A673 (cell line): Measurements from ENCODE around the gene LONP2. TPM values are rescaled to one million over a fixed set of nuclear protein-coding genes. Genes with fewer than 3 reads are reported as not detected.

Experiments
- BruUV-seq: library from RNA; stranded (reverse); fragments of 400-500 nt; replicated peaks from 2 replicates; lab custom pipeline; 2021; lab: Mats Ljungman, UMichigan
- CTCF ChIA-PET: fragments of 300-600 bp; sonication (Branson Sonifier 250); formaldehyde crosslinking; loops from one replicate; lab custom pipeline; 2022; ENCODE audit warnings: antibody characterized with exemption; lab: Charles Lee
- POLR2A ChIA-PET: fragments of 300-600 bp; sonication (Branson Sonifier 250); formaldehyde crosslinking; loops from one replicate; lab custom pipeline; 2022; ENCODE audit warnings: antibody characterized with exemption; ENCODE audit not compliant: low non-redundant PET; lab: Charles Lee
- DNase-seq: peaks from one replicate; pipeline ENCODE4 v3.0.0-alpha.2; 2015; ENCODE audit warnings: low spot score
- H3K27ac ChIP-seq: fragments of 200-600 bp; sonication (generic); 2 replicates; pipeline ENCODE4 v1.5.1; 2016; ENCODE audit warnings: mixed run types, low read depth, mild to moderate bottlenecking, mixed read lengths, antibody characterized with exemption, low read length; ENCODE audit not compliant: poor library complexity, severe bottlenecking
- H3K27me3 ChIP-seq: fragments of 200-600 bp; sonication (generic); replicated peaks from 2 replicates; pipeline ENCODE4 v1.6.1; 2017; ENCODE audit warnings: mixed run types, low read depth, mild to moderate bottlenecking, mixed read lengths, antibody characterized with exemption, low read length; ENCODE audit not compliant: insufficient read depth, poor library complexity
- H3K36me3 ChIP-seq: fragments of 200-600 bp; sonication (generic); 2 replicates; pipeline ENCODE4 v1.6.1; 2016; ENCODE audit warnings: mixed run types, mild to moderate bottlenecking, mixed read lengths, antibody characterized with exemption, low read length; ENCODE audit not compliant: insufficient read depth, poor library complexity, severe bottlenecking
- H3K4me1 ChIP-seq: fragments of 200-600 bp; sonication (generic); 2 replicates; pipeline ENCODE4 v1.6.1; 2017; ENCODE audit warnings: mixed run types, mild to moderate bottlenecking, mixed read lengths, antibody characterized with exemption, low read length; ENCODE audit not compliant: insufficient read depth, poor library complexity, severe bottlenecking
- H3K4me3 ChIP-seq: fragments of 200-600 bp; sonication (generic); 2 replicates; pipeline ENCODE4 v1.5.1; 2016; ENCODE audit warnings: low read depth, mixed run types, mild to moderate bottlenecking, mixed read lengths, low read length; ENCODE audit not compliant: poor library complexity, severe bottlenecking
- H3K9me3 ChIP-seq: fragments of 200-600 bp; sonication (generic); 2 replicates; pipeline ENCODE4 v1.6.1; 2016; ENCODE audit warnings: mixed run types, low read depth, mild to moderate bottlenecking, mixed read lengths, antibody characterized with exemption, low read length; ENCODE audit not compliant: poor library complexity, severe bottlenecking
- CTCF ChIP-seq: fragments of 300-800, 200-600 bp; sonication (generic); conservative IDR thresholded peaks from 2 replicates; pipeline ENCODE4 v1.5.1; 2017; ENCODE audit warnings: low read depth, mild to moderate bottlenecking, antibody characterized with exemption, low read length, moderate library complexity, mixed read lengths
- EZH2 ChIP-seq: fragments of 200-600 bp; sonication (generic); IDR thresholded peaks from 2 replicates; pipeline ENCODE4 v1.6.1; 2017; ENCODE audit warnings: borderline replicate concordance, low read depth, mild to moderate bottlenecking, mixed read lengths, antibody characterized with exemption, low read length; ENCODE audit not compliant: poor library complexity, severe bottlenecking
- intact Hi-C: fragments of 100-400 bp; cut with micrococcal nuclease; formaldehyde crosslinking; loops from one replicate; pipeline ENCODE4 v1.10.0; 2022; ENCODE audit not compliant: unreplicated experiment
- total RNA-seq: library from RNA; stranded (reverse); gene quantifications from 2 replicates; pipeline ENCODE4 v1.2.3, GENCODE V29; 2021

The LONP2 gene
- total RNA-seq, 1 experiment from 2014 or later, result 48.8 TPM

- H3K27ac ChIP-seq, result no peak overlapping the region
- TF ChIP-seq EZH2 (no peak), CTCF (no peak)
- no peaks in the 10 kb centered on the region for H3K9me3 ChIP-seq
- H3K4me3 ChIP-seq, result no peak overlapping the region
- CTCF ChIA-PET, result no interaction called here
- intact Hi-C loops, result no loop called here
- DNase-seq, result no peak
- no peaks in the 10 kb centered on the region for H3K27me3 ChIP-seq
- H3K4me1 ChIP-seq, result peaks cover 9% of the 10 kb centered on the region
- BruUV-seq, result no TSS peak
- POLR2A ChIA-PET, result no interaction called here
- peaks cover 7% of the 10 kb centered on the region for H3K36me3 ChIP-seq
Measured at GRCh38 chr16:48274476-48274875, 30.4 kb downstream of the LONP2 start.

- Histone ChIP-seq H3K4me1 (peaks cover 9% of the 10 kb centered on the region), H3K4me3 (no peak overlapping the region), H3K27me3 (no peaks in the 10 kb centered on the region), H3K36me3 (peaks cover 4% of the 10 kb centered on the region), H3K9me3 (no peaks in the 10 kb centered on the region), H3K27ac (no peak overlapping the region)
- ChIA-PET POLR2A (no interaction called here), CTCF (no interaction called here)
- intact Hi-C loops, result no loop called here
- no peak for DNase-seq
- TF ChIP-seq EZH2 (no peak), CTCF (no peak)
- no TSS peak for BruUV-seq
Measured at GRCh38 chr16:48276102-48276501, 32.0 kb downstream of the LONP2 start.

GRCh38 chr16:48277158-48277557, 33.1 kb downstream of the LONP2 start:
- ChIA-PET CTCF (no interaction called here), POLR2A (no interaction called here)
- H3K9me3 ChIP-seq, result no peaks in the 10 kb centered on the region
- H3K27ac ChIP-seq, result no peak overlapping the region
- DNase-seq, result no peak
- peaks cover 4% of the 10 kb centered on the region for H3K36me3 ChIP-seq
- no peak overlapping the region for H3K4me3 ChIP-seq
- H3K27me3 ChIP-seq, result no peaks in the 10 kb centered on the region
- no peak for TF ChIP-seq EZH2
- no peak for TF ChIP-seq CTCF
- peaks cover 9% of the 10 kb centered on the region for H3K4me1 ChIP-seq
- BruUV-seq, result no TSS peak
- intact Hi-C loops, result no loop called here
